HEK293 (cell line): Measurements from ENCODE around the gene PDSS2.

Experiments
- CTCF ChIA-PET: fragments of 350-600 bp; formaldehyde crosslinking; extraction: SDS; loops from one replicate; lab custom pipeline; 2021; ENCODE audit warnings: antibody characterized with exemption; lab: Yijun Ruan, JAX
- POLR2A ChIA-PET: fragments of 300-600 bp; formaldehyde crosslinking; extraction: SDS; loops from one replicate; lab custom pipeline; 2020; ENCODE audit warnings: antibody characterized with exemption, inconsistent platforms; lab: Yijun Ruan, JAX
- H3K27ac ChIP-seq: fragments of 200-500 bp; sonication (Bioruptor generic); 2 replicates; pipeline ENCODE4 v1.5.1; 2014; ENCODE audit warnings: low read depth, low read length, control low read depth, inconsistent platforms; ENCODE audit errors: extremely low read depth
- H3K36me3 ChIP-seq, 2 experiments: fragments of 200-500 bp in 1 of 2; sonication (Bioruptor generic) in 1 of 2; 1 replicate in 1 of 2; 2 replicates in 1 of 2; pipeline ENCODE4 v1.5.1; 2014 to 2017; ENCODE audit warnings: inconsistent platforms in 2 of 2, low read length in 2 of 2; ENCODE audit not compliant: control insufficient read depth in 2 of 2, insufficient read depth in 1 of 2
- H3K4me1 ChIP-seq: fragments of 200-500 bp; sonication (Bioruptor generic); 2 replicates; pipeline ENCODE4 v1.5.1; 2014; ENCODE audit warnings: mild to moderate bottlenecking, low read length, inconsistent platforms; ENCODE audit not compliant: control insufficient read depth, insufficient read depth
- H3K4me3 ChIP-seq: 2 replicates; pipeline ENCODE4 v1.5.1; 2011; ENCODE audit warnings: low read depth, mild to moderate bottlenecking, control low read depth, low read length, moderate library complexity
- H3K9me3 ChIP-seq: fragments of 200-500 bp; sonication (Bioruptor generic); 2 replicates; pipeline ENCODE4 v1.5.1; 2014; ENCODE audit warnings: low read depth, low read length, inconsistent platforms; ENCODE audit not compliant: control insufficient read depth, insufficient read depth
- AEBP2 ChIP-seq: fragments of 450-650 bp; formaldehyde crosslinking; IDR thresholded peaks from 2 replicates; pipeline ENCODE4 v1.5.1; 2016; ENCODE audit warnings: missing biosample characterization, missing genetic modification characterization, borderline replicate concordance
- BCL11A ChIP-seq: fragments of 450-650 bp; formaldehyde crosslinking; IDR thresholded peaks from 2 replicates; pipeline ENCODE4 v1.5.1; 2016; ENCODE audit warnings: low read depth, missing biosample characterization, missing genetic modification characterization
- EGR2 ChIP-seq: fragments of 450-650 bp; formaldehyde crosslinking; IDR thresholded peaks from 2 replicates; pipeline ENCODE4 v1.5.1; 2016; ENCODE audit warnings: low read depth, missing biosample characterization, missing genetic modification characterization
- GLI2 ChIP-seq: fragments of 450-650 bp; formaldehyde crosslinking; IDR thresholded peaks from 2 replicates; pipeline ENCODE4; 2017; ENCODE audit warnings: missing biosample characterization, missing genetic modification characterization, low read depth, borderline replicate concordance
- GLI4 ChIP-seq: fragments of 450-650 bp; formaldehyde crosslinking; IDR thresholded peaks from 2 replicates; pipeline ENCODE4 v1.5.1; 2016; ENCODE audit warnings: missing biosample characterization, missing genetic modification characterization
- MEIS1 ChIP-seq: sonication (generic); formaldehyde crosslinking; IDR thresholded peaks from 2 replicates; pipeline ENCODE4 v1.8.1; 2022; ENCODE audit warnings: missing genetic modification reagents, mild to moderate bottlenecking, borderline replicate concordance
- PRDM4 ChIP-seq: fragments of 450-650 bp; formaldehyde crosslinking; IDR thresholded peaks from 2 replicates; pipeline ENCODE4 v1.5.1; 2017; ENCODE audit warnings: missing biosample characterization, missing genetic modification characterization
- SETDB1 ChIP-seq: IDR thresholded peaks from one replicate; pipeline ENCODE4 v1.6.1; 2017; ENCODE audit warnings: mild to moderate bottlenecking, low read length, moderate library complexity, mixed read lengths; ENCODE audit not compliant: insufficient read length
- TCF7L2 ChIP-seq: IDR thresholded peaks from 2 replicates; pipeline ENCODE4 v1.6.1; 2011; ENCODE audit warnings: low read depth, mild to moderate bottlenecking, inconsistent platforms, low read length, moderate library complexity, borderline replicate concordance
- TSHZ1 ChIP-seq: fragments of 450-650 bp; formaldehyde crosslinking; IDR thresholded peaks from 2 replicates; pipeline ENCODE4 v1.5.1; 2016; ENCODE audit warnings: missing biosample characterization, missing genetic modification characterization, borderline replicate concordance
- ZBTB1 ChIP-seq: fragments of 450-650 bp; formaldehyde crosslinking; IDR thresholded peaks from 2 replicates; pipeline ENCODE4 v1.5.1; 2016; ENCODE audit warnings: missing biosample characterization, missing genetic modification characterization
- ZBTB6 ChIP-seq: fragments of 450-650 bp; formaldehyde crosslinking; IDR thresholded peaks from 2 replicates; pipeline ENCODE4 v1.5.1; 2017; ENCODE audit warnings: missing biosample characterization, missing genetic modification characterization
- ZFP41 ChIP-seq: fragments of 450-650 bp; formaldehyde crosslinking; IDR thresholded peaks from 2 replicates; pipeline ENCODE4 v1.5.1; 2016; ENCODE audit warnings: missing biosample characterization, missing genetic modification characterization, borderline replicate concordance
- ZNF174 ChIP-seq: fragments of 450-650 bp; formaldehyde crosslinking; IDR thresholded peaks from 2 replicates; pipeline ENCODE4 v1.5.0; 2017; ENCODE audit warnings: missing biosample characterization, mild to moderate bottlenecking, missing genetic modification characterization
- ZNF202 ChIP-seq: fragments of 450-650 bp; formaldehyde crosslinking; IDR thresholded peaks from 2 replicates; pipeline ENCODE4 v1.5.1; 2016; ENCODE audit warnings: missing biosample characterization, missing genetic modification characterization, borderline replicate concordance
- ZNF280D ChIP-seq: fragments of 450-650 bp; formaldehyde crosslinking; IDR thresholded peaks from 2 replicates; pipeline ENCODE4 v1.5.1; 2016; ENCODE audit warnings: missing biosample characterization, missing genetic modification characterization
- ZNF335 ChIP-seq: fragments of 450-650 bp; formaldehyde crosslinking; conservative IDR thresholded peaks from 2 replicates; pipeline ENCODE4 v1.5.1; 2016; ENCODE audit warnings: missing biosample characterization, missing genetic modification characterization
- ZNF391 ChIP-seq: fragments of 450-650 bp; formaldehyde crosslinking; IDR thresholded peaks from 2 replicates; pipeline ENCODE4 v1.5.1; 2016; ENCODE audit warnings: low read depth, missing biosample characterization, missing genetic modification characterization, borderline replicate concordance
- ZNF433 ChIP-seq: fragments of 450-650 bp; formaldehyde crosslinking; IDR thresholded peaks from 2 replicates; pipeline ENCODE4 v1.5.1; 2016; ENCODE audit warnings: missing biosample characterization, missing genetic modification characterization, low read depth
- ZNF670 ChIP-seq: fragments of 450-650 bp; formaldehyde crosslinking; IDR thresholded peaks from 2 replicates; pipeline ENCODE4 v1.5.1; 2016; ENCODE audit warnings: missing biosample characterization, missing genetic modification characterization, low read depth
- ZNF791 ChIP-seq: fragments of 450-650 bp; formaldehyde crosslinking; IDR thresholded peaks from 2 replicates; pipeline ENCODE4 v1.5.1; 2016; ENCODE audit warnings: missing biosample characterization, missing genetic modification characterization

The PDSS2 gene

GRCh38 chr6:107345393-107345792 lies 114.0 kb downstream of the PDSS2 start:
- Histone ChIP-seq H3K27ac (no peak overlapping the region), H3K9me3 (no peaks in the 10 kb centered on the region), H3K36me3 (no peaks in the 10 kb centered on the region), H3K4me3 (no peak overlapping the region), H3K4me1 (no peaks in the 10 kb centered on the region)
- CTCF ChIA-PET = no interaction called here
- POLR2A ChIA-PET = no interaction called here
- TF ChIP-seq SETDB1 = no peak
- no peak for TF ChIP-seq ZFP41 (tag by site-specific recombination)
- no peak for TF ChIP-seq BCL11A (tag by site-specific recombination)
- no peak for TF ChIP-seq GLI4 (tag by site-specific recombination)
- no peak for TF ChIP-seq EGR2
- no peak for TF ChIP-seq GLI2 (tag by site-specific recombination)
- TF ChIP-seq ZNF433 = no peak
- TF ChIP-seq ZBTB6 (tag by site-specific recombination) = no peak
- TF ChIP-seq AEBP2 (tag by site-specific recombination) = no peak
- TF ChIP-seq ZNF174 (tag by site-specific recombination) = no peak
- no peak for TF ChIP-seq ZNF280D
- TF ChIP-seq ZBTB1 (tag by site-specific recombination) = no peak
- TF ChIP-seq ZNF391 (tag by site-specific recombination) = no peak
- TF ChIP-seq MEIS1 (CRISPR knock-in tag) = no peak
- TF ChIP-seq ZNF202 (tag by site-specific recombination) = no peak

GRCh38 chr6:107344981-107345380 lies 114.4 kb downstream of the PDSS2 start:
- TF ChIP-seq ZNF335 (tag by site-specific recombination) (no peak), TSHZ1 (tag by site-specific recombination) (no peak), ZNF670 (tag by site-specific recombination) (no peak), PRDM4 (tag by site-specific recombination) (no peak), ZNF791 (tag by site-specific recombination) (no peak), TCF7L2 (no peak)
- Histone ChIP-seq H3K4me3 (no peak overlapping the region), H3K27ac (no peak overlapping the region), H3K36me3 (no peaks in the 10 kb centered on the region), H3K9me3 (no peaks in the 10 kb centered on the region), H3K4me1 (no peaks in the 10 kb centered on the region)
- ChIA-PET POLR2A (no interaction called here), CTCF (interaction anchor here (0.5 kb wide), 1 partner anchor 73 kb away, joined by 3 read pairs; no protein-coding TSS in a partner anchor)
